HEK293T (cell line): ENCODE measurements around the gene ST3GAL4.
"Not testable (repeated sequence)": the region's sequence is repeated elsewhere in the genome, so short reads cannot be mapped to it uniquely, and the experiment has no call there.

Experiments used
- CTCF ChIA-PET: fragments of 350-600 bp; formaldehyde crosslinking; extraction: SDS; loops from one replicate; lab custom pipeline; 2021; ENCODE audit warnings: antibody characterized with exemption, inconsistent platforms; lab: Yijun Ruan, JAX
- POLR2A ChIA-PET: fragments of 350-600 bp; formaldehyde crosslinking; extraction: SDS; loops from one replicate; lab custom pipeline; 2020; ENCODE audit warnings: antibody characterized with exemption, inconsistent platforms; lab: Yijun Ruan, JAX
- DNase-seq: peaks from one replicate; pipeline ENCODE4 v3.0.0; 2012; ENCODE audit warnings: mixed read lengths; ENCODE audit errors: extremely low spot score
- ARNT ChIP-seq: fragments of 450-650 bp; IDR thresholded peaks from 2 replicates; pipeline ENCODE4 v1.6.1; 2017; ENCODE audit warnings: mild to moderate bottlenecking
- BHLHE40 ChIP-seq: fragments of 450-650 bp; IDR thresholded peaks from 2 replicates; pipeline ENCODE4 v1.6.1; 2016; ENCODE audit warnings: mild to moderate bottlenecking, moderate library complexity, borderline replicate concordance
- CTBP1 ChIP-seq: fragments of 450-650 bp; IDR thresholded peaks from 2 replicates; pipeline ENCODE4 v1.6.1; 2016; ENCODE audit warnings: borderline replicate concordance
- ELF4 ChIP-seq: fragments of 450-650 bp; IDR thresholded peaks from 2 replicates; pipeline ENCODE4 v1.6.1; 2017; ENCODE audit warnings: antibody characterized with exemption
- FOXA1 ChIP-seq: fragments of 450-650 bp; IDR thresholded peaks from 2 replicates; pipeline ENCODE4 v1.6.1; 2016; ENCODE audit warnings: mild to moderate bottlenecking
- FOXK2 ChIP-seq: fragments of 450-650 bp; IDR thresholded peaks from 2 replicates; pipeline ENCODE4 v1.6.1; 2016; ENCODE audit warnings: mild to moderate bottlenecking
- FOXM1 ChIP-seq: fragments of 450-650 bp; IDR thresholded peaks from 2 replicates; pipeline ENCODE4 v1.6.1; 2017; ENCODE audit warnings: mild to moderate bottlenecking, borderline replicate concordance
- HDGF ChIP-seq: fragments of 450-650 bp; IDR thresholded peaks from 2 replicates; pipeline ENCODE4 v1.6.1; 2017; ENCODE audit warnings: antibody characterized with exemption, borderline replicate concordance
- L3MBTL2 ChIP-seq: fragments of 450-650 bp; conservative IDR thresholded peaks from 2 replicates; pipeline ENCODE4 v1.6.1; 2016; ENCODE audit warnings: mild to moderate bottlenecking
- LEF1 ChIP-seq: fragments of 450-650 bp; IDR thresholded peaks from 2 replicates; pipeline ENCODE4 v1.6.1; 2017; ENCODE audit warnings: mild to moderate bottlenecking, borderline replicate concordance
- NFRKB ChIP-seq: fragments of 450-650 bp; IDR thresholded peaks from 2 replicates; pipeline ENCODE4 v1.6.1; 2016; ENCODE audit warnings: mild to moderate bottlenecking, moderate library complexity
- PKNOX1 ChIP-seq: fragments of 450-650 bp; IDR thresholded peaks from 2 replicates; pipeline ENCODE4 v1.6.1; 2016
- SP1 ChIP-seq: fragments of 450-650 bp; IDR thresholded peaks from 2 replicates; pipeline ENCODE4 v1.6.1; 2017
- SUZ12 ChIP-seq: fragments of 450-650 bp; IDR thresholded peaks from 2 replicates; pipeline ENCODE4 v1.6.1; 2016; ENCODE audit warnings: mild to moderate bottlenecking
- TARDBP ChIP-seq: fragments of 450-650 bp; IDR thresholded peaks from 2 replicates; pipeline ENCODE4 v1.6.1; 2016
- ZNF384 ChIP-seq: fragments of 450-650 bp; IDR thresholded peaks from 2 replicates; pipeline ENCODE4 v1.6.1; 2016

Gene ST3GAL4

DNA sequence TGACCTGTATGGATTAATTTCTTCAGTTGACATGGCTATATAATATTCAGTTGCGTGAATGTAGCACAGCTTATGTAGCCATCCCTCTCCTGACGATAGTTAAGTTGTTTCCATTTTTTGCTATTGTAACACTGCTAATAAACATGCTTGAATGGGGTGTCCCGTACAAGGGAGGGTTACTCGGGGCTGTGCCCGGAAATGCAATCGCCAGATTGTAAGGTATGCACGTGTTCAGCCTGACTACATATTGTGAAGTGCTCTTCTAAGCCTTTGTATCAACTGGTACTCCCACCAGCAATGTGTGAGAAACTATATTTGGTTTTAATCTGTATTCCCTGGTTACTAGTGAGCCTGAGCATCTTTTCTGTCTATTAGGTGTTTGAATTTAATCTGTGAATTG lies 16.1 kb downstream of the ST3GAL4 start:
- DNase-seq: no peak
- TF ChIP-seq SP1: no peak
- TF ChIP-seq ZNF384: no peak
- no peak for TF ChIP-seq ARNT
- TF ChIP-seq FOXM1: no peak
- no peak for TF ChIP-seq L3MBTL2
- no peak for TF ChIP-seq PKNOX1
- TF ChIP-seq TARDBP: no peak
- no peak for TF ChIP-seq NFRKB
- TF ChIP-seq ELF4: no peak
- no peak for TF ChIP-seq SUZ12
- TF ChIP-seq FOXK2: no peak
- no peak for TF ChIP-seq CTBP1
- no peak for TF ChIP-seq FOXA1
- TF ChIP-seq LEF1: no peak
- TF ChIP-seq BHLHE40: no peak
- CTCF ChIA-PET: no interaction called here
- POLR2A ChIA-PET: no interaction called here

- POLR2A ChIA-PET, DNase-seq, CTCF ChIA-PET: not testable (repeated sequence)
These were observed 18.0 kb downstream of the ST3GAL4 start for GRCh38 chr11:126373389-126374066.

DNA sequence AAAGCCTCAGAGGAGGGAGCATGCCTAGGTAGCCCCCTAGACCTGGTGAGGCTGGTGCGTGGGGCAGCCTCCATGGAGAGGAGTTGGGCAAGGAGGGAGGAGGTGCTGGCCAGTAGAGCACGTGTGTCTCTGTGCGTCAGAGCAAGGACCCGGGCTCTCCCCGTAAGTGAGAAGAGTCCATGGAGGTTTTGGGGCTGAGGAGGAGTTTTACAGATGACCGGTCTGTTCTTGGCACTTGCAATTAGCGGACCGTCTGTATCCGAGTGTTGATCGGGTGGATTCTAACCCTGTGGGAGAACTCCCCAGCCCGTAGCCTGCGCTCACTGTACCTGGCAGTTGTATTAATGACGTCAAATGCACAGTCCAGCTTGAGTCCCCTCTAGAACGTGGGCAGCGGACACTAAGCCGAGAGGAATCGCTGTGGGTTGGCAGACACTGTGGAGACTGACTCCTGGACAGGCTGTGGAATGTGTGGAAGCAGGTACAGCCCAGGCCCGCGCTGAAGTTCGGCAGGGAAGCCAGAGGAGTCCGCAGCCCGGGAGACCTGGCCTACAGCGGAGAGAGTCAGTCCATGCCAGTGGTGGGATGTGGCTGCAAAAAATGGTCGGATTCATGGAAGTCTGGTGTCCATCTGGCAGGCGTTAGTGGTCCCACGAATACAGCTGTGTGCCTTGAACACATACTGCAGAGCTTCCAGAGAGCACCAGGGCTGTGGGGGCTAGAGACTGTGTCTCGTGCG lies 19.2 kb downstream of the ST3GAL4 start:
- POLR2A ChIA-PET, DNase-seq, CTCF ChIA-PET: not testable (repeated sequence)

GRCh38 chr11:126375726-126376125 lies 20.2 kb downstream of the ST3GAL4 start:
- DNase-seq: no peak
- CTCF ChIA-PET: no interaction called here
- no peak for TF ChIP-seq BHLHE40
- TF ChIP-seq PKNOX1: no peak
- TF ChIP-seq FOXK2: no peak
- TF ChIP-seq ELF4: no peak
- POLR2A ChIA-PET: no interaction called here

- POLR2A ChIA-PET: no interaction called here
- CTCF ChIA-PET: no interaction called here
- TF ChIP-seq TARDBP (no peak), LEF1 (no peak), NFRKB (no peak), FOXA1 (no peak), L3MBTL2 (no peak), ZNF384 (no peak), SUZ12 (no peak), ARNT (no peak), PKNOX1 (no peak), HDGF (no peak), SP1 (no peak), CTBP1 (no peak), BHLHE40 (no peak), FOXM1 (no peak), FOXK2 (no peak), ELF4 (no peak)
- DNase-seq: no peak
These were observed 23.3 kb downstream of the ST3GAL4 start for GRCh38 chr11:126378763-126379162.

DNA sequence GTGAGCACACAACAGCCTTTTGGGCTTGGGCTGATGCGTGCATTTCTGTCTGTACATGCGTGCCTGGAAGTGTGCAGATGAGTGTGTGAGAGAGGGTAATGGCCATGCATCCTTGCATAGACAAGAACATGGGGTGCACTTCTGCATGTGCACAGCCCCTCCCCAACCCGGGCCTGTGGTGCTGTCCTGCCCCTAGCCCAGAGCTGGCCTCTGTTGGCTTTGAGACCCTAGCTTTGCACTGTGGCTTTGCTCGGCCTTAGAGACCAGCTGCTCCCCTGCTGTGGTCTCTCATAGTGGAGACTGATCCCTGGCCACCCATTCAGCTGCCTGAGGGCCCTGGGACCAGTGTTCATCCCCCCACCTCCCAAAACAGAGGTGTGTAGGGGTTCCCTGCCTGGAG lies 25.4 kb downstream of the ST3GAL4 start:
- ChIA-PET POLR2A (no interaction called here), CTCF (no interaction called here)
- TF ChIP-seq PKNOX1 (no peak), HDGF (no peak), CTBP1 (no peak), FOXM1 (no peak), L3MBTL2 (no peak), TARDBP (no peak), SP1 (no peak), ARNT (no peak), BHLHE40 (no peak), SUZ12 (no peak), ELF4 (no peak), NFRKB (no peak), FOXA1 (no peak), ZNF384 (no peak), FOXK2 (no peak), LEF1 (no peak)
- DNase-seq: no peak

DNA sequence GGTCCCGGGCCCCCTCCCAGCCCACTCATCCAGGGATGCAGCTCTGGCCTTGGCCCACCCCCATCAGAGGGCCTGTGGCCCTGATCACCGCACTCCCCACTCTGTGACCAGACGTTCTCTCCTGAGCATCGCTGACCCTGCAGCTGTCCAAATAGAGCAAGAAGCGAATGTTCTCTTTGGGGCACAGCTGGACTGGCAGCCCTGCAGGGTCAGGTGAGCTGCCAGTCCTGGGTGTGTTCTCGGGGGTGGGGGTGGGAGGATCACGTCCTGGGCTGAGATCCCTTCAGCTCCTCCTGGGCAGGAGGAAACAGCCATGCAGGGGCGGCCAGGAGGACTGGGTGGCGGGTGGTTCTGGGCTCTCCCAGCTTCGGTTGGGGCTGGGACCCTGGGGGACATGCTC lies 26.5 kb downstream of the ST3GAL4 start:
- POLR2A ChIA-PET, DNase-seq, CTCF ChIA-PET: not testable (repeated sequence)

DNA sequence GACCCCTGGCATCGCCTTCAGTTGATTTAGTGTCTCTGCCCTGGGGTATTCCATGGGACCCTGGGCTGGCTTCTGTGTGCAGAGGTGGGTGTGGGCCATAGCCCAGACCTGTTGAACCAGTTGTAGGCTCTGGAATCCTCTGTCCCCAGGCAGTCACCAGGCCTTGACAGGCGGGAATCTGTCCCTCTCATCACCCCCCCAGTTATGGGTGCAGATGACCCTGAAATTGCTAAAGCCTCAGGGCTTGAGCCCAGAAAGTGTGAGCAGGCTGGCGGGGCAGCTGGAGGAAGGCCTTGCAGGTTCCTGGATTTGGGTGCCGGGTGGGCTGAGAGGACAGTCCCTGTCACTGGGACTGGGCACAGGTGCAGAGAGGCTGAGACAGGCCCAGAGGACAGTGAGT lies 27.2 kb downstream of the ST3GAL4 start:
- CTCF ChIA-PET, POLR2A ChIA-PET, DNase-seq: not testable (repeated sequence)
